NCI-H345 treated with DMSO at 0.1 percent for 48 hours (cell line): ENCODE measurements around the gene SFTPA2.
"Not testable (repeated sequence)": the region's sequence is repeated elsewhere in the genome, so short reads cannot be mapped to it uniquely, and the experiment has no call there.

ENCODE experiments used
- DNase-seq: peaks from one replicate; lab custom pipeline; 2025; ENCODE audit not compliant: unreplicated experiment; lab: John Stamatoyannopoulos, UW

Gene SFTPA2

DNA sequence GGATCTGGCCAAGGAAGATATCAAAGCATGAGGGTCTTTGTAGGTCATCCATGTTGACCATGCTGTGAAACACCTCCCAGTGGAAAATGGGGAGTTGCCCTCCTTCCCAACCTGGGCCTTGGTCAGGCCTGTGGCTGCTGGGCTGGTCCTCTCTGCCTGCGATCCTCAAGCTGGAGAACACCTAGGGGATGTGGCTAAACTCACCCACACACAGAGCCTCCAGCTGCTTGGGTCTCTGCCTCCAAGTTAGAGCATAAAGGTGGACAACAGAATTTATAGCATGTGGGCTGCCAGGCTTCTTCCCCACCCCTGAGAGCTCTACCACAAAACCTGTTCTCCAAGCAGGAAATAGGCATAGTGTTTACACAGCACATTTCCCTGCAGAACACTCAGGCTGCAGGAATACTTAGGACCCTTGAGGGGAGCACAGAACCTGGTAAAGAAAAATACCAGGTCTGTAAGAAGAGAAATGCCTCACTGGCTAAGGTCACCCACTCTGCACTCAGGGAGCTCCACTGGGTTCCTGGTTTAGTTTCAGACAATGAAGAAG lies at the start of gene SFTPA2:
TSS of gene SFTPA2 (minus strand) at position 248 of the 550 bp plus-strand sequence. CDS start 924 bp downstream, outside the sequence.
- DNase-seq = no peak

DNA sequence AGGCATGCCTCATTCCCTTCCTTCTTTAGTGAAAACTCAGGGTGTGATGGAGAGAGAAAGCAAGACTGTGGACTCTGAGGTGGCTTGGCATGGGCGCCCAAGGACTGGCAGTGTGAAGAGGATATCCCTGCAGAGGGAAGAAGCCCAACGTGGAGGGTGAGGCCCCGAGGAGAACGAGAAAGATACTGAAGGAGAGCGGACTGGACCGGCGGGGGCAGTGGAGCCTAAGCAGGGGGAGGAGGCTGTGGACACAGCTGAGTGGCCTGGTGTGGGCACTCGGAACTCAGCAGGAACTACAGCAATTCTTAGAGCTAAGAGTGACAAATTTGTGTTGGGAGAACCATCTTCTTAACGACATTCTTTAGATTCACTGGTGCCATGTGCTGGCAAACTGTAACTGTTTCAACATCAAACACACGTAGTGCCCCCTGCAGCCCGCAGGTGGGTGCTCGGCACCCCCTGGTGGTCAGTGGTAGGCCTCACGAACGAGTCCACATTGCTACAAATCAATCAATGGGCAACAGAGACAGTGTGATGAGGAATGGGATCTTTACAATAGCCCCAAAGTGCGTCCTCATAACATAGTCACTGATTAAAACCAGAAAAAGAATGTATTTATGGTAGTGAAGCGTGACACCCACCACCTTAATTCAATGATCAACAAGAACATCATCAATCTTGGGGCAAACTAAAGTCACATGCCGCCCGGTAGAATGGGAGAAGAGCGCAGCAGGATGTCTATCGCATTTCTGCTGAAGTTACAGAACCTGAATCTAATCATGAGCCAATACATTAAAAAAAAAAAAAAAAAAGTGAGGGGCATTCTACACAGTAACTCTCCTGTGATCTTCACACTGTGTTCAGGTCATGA lies 48.5 kb upstream of the SFTPA2 start:
- DNase-seq = no peak

DNA sequence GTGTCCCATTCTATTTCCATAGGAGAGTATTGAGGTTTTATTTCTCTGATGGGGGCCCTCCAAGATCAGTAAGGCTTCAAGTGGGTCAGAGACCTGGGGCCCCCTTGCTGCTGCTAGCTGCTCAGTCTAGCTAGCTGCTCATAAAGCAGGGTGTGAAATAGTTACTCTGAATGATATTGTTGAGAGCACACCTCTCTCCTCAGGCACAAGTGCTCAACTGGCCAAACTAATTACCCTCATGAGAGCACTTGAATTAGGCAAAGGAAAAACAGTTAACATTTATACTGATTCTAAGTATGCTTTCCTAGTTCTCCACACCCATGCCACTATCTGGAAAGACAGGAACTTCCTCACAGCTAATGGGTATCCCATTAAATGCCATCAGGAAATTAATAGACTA lies 45.1 kb upstream of the SFTPA2 start:
- DNase-seq = no peak

DNA sequence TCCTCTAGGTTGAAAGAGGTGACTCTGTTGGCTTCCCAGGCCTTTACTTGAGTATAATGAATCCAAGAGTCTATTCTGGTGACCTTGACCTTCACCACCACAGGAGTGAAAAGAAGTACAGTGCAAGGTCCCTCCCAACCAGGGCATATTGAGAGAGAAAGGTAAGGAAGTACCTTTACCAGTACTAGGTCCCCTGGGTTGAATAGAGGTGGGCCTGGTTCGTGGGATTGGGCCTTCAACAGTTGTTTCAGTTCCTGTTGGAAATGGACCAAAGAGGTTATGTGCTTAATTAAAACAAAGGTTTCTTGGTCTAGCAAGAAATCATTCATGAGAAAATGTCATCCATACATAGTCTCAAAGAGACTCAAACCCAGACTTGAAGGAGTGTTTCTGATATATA lies 44.1 kb upstream of the SFTPA2 start:
- no peak for DNase-seq

DNA sequence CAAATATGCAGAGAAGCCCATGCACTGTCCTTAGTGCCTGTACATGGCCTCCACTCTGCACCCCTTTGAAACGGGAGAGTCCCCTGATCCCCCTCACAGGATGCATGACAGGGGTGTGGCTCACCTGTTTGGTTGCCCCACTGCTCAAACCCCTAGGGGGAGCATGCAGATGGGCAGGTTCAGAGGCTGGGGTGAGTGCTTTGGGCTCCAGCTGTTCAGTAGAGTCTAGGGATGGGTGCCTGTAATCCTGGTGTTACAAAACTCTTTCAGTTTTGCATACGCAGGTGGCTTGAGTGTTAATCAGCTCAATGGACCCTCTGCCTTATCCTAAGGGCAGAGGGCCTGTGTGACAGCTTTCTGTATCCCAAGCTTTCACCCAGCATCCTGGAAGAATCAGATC lies 42.7 kb upstream of the SFTPA2 start:
- DNase-seq = no peak

- no peak for DNase-seq
These were observed 41.7 kb upstream of the SFTPA2 start for GRCh38 chr10:79601939-79602338.

DNA sequence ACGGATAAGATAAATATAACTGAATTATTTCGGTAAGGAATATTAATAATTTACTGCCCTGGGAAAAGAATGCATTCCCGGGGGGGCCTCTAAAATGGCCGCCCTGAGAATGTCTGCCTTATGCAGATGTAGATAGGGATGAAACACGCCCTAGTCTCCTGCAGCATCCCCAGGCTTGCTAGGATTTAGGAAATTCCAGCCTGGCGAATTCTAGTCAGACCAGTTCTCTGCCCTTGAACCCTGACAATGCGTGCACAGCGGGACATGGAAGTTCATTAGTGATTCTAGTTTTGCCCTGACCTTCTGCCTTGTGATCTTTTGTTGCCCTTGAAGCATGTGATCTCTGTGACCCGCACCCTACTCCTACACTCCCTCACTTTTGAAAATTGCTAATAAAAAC lies 39.4 kb upstream of the SFTPA2 start:
- not testable (repeated sequence) for DNase-seq

- no peak for DNase-seq
These were observed 35.3 kb upstream of the SFTPA2 start for GRCh38 chr10:79595510-79595909.

DNA sequence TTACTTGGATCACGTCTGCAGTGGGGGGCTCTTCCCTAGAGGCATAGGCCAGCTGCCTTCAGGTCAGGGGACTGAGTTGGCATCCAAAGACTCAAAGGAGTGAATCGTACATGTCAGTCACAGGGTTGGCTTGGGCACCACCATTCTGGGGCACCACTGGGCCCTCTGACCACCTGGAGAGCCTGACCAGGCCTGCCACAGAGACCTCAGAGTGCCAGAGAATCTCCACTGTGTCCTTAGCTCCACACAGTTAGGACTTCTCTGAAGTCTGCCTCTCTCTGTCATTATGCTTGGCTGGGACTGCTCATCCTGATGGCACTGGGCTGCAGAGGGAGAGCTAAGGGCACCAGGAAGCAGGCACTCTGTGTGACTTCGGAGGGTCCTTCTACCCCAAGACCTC lies 34.4 kb upstream of the SFTPA2 start:
- DNase-seq = not testable (repeated sequence)

DNA sequence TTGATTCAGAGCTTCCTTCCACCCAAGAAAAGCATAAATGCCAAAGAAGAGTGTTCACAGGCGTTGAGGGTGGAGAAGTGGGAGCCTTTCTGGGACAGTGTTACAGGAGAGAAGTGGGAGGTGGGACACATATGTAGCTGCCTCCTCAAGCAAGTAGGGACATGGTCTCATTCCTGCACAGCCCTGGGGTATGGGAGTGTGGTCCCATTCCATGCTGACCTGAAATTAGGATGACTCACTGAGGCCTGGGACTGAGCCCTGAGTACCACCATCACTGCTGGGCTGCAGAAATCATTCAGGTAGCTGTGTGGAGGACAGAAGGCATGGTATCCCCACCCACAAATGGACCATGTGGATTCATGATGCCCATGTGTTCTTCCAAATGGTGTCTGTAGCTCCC lies 33.2 kb upstream of the SFTPA2 start:
- no peak for DNase-seq

- no peak for DNase-seq
These were observed 28.6 kb upstream of the SFTPA2 start for GRCh38 chr10:79588800-79589199.

- DNase-seq = no peak
These were observed 26.7 kb upstream of the SFTPA2 start for GRCh38 chr10:79586933-79587332.

DNA sequence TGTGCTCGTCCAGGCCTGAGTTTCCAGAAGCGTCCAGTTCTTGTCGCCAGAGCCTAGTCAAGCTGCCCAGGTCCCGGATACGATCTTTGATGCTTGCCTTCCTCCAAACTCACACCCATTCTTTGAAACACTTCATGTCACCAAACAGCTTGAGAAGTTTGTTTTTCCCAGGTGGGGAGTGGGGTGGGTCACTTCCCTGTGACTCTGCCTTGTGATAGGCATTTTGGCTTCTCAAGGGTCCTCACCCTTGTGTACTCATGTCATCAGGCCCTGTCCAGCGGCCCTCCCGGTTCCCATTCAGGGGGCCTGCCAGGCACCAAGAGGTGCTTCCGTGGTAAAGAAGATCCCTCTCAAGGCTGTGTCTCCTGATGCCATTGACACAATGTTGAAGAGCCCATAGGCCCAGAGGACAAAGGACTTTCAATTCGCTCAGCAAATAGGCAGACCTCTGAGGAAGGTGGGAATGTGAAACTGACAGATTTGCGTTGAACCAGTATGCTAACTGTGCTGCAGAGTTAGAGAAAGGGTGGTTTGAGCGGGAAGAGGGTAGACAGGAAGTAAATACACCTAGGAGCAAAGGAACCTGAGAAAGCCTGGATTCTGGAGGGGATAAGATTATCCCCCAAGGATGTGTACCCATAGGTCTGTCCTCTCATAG lies 25.8 kb upstream of the SFTPA2 start:
- no peak for DNase-seq

DNA sequence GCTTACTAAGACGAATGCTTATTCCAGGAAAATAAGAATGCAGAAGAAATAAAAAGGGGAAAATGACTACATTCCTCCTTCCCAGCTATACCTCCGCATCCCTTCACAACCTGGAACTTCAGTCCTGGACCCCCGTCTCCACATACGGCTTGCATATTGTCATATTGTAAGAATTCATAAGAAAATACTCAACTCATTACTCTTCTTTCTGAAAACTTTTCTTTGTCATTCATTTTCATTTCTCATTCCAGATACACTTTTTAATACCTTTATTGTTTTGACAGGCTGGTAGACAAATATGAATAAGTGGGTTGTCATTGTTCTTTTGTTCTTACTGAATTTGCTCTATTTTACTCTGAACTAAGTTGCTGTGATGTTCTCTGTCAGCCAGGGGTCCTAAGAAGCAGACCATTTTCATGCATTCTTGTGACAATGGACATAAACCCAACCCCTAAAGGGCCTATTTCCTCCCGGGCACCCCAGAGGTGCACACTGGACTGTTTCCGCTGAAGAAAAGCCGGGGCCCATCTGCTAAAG lies 23.3 kb upstream of the SFTPA2 start:
- no peak for DNase-seq

DNA sequence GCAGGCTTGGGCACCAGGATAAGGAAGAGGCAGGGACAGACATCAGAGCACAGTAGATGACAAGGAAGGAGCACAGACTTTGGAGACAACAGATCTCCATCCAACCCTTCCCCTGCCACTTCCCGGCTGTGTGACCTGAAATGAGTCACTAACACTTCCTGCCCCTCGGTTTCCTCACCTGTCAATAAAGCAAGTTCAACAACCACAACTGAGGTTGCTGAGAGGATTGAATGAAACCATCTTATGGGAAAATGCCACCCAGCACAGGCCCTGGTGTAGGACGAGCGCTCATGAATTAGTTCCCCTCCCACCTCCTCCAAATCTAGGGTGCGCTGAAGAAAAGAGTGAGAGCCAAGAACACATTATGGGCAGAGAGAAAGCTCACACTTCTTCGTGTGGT lies 22.7 kb upstream of the SFTPA2 start:
- DNase-seq = not testable (repeated sequence)

- DNase-seq = no peak
These were observed 21.9 kb upstream of the SFTPA2 start for GRCh38 chr10:79582096-79582495.

GRCh38 chr10:79581044-79581443 lies 20.8 kb upstream of the SFTPA2 start:
- DNase-seq = no peak

- no peak for DNase-seq
These were observed 19.2 kb upstream of the SFTPA2 start for GRCh38 chr10:79579361-79579760.

GRCh38 chr10:79570624-79571023 lies 10.4 kb upstream of the SFTPA2 start:
- DNase-seq = not testable (repeated sequence)

DNA sequence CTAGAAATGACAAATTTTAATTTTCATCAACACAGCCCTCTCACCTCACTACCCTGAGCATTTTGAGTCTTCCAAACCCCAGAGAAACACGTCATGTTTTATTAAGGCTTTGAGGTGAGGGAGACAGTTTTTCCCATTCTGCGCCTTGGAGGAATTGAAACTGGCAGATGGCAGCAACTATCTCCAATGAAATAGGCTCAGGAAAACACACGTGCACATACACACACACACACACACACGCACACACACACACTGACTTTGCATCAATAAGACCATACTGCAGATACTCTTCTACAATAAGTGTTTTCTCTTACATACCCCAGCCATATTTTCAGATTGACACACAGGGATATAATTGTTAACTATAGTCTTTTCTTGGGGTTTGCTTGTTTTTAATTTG lies 3.2 kb upstream of the SFTPA2 start:
- DNase-seq = no peak

DNA sequence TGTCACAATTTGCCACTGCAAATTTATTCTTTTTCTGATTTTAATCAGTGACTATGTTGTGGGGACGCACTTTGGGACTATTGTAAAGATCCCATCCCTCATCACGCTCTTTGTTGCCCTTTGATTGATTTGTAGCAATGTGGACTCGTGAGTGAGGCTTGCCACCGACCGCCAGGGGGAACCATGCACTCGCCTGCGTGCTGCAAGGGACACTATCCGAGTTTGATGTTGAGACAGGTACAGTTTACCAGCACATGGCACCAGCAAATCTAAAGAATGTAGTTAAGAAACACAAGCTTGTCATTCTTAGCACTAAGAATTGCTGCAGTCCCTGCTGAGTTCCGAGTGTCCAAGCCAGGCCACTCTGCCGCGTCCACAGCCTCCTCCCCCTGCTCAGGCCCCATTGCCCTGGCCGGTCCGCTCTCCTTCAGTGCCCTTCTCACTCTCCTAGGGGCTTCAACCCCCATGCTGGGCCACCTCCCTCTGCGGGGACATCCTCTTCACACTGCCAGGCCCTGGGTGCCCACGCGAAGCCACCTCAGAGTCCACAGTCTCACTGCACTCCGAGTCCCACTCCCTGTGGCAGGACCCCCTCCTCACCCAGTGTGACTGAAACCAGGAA lies 2.0 kb upstream of the SFTPA2 start:
- DNase-seq = no peak
